HG02623 (cell line): ENCODE results near the gene SLC8A1.

Source experiments
- ATAC-seq: cut with Tn5 transposase; IDR thresholded peaks from one replicate; pipeline ENCODE4 v1.9.1; 2021; ENCODE audit warnings: moderate library complexity; ENCODE audit not compliant: unreplicated experiment

SLC8A1 gene

GRCh38 chr2:40451918-40452605, at the start of gene SLC8A1:
Gene SLC8A1 (minus strand): TSS chr2:40452090.
- ATAC-seq = no peak

- no peak for ATAC-seq
These were observed 47.5 kb upstream of the SLC8A1 start for GRCh38 chr2:40499437-40499836.

GRCh38 chr2:40497251-40497859, 45.5 kb upstream of the SLC8A1 start:
- ATAC-seq = no peak

GRCh38 chr2:40489678-40489960, 37.7 kb upstream of the SLC8A1 start:
- ATAC-seq = no peak

- ATAC-seq = no peak
These were observed 37.2 kb upstream of the SLC8A1 start for GRCh38 chr2:40488927-40489677.

- ATAC-seq = no peak
These were observed 36.3 kb upstream of the SLC8A1 start for GRCh38 chr2:40488101-40488601.

GRCh38 chr2:40487602-40488001, 35.7 kb upstream of the SLC8A1 start:
- no peak for ATAC-seq

GRCh38 chr2:40485854-40486253, 34.0 kb upstream of the SLC8A1 start:
- no peak for ATAC-seq

- no peak for ATAC-seq
These were observed 33.4 kb upstream of the SLC8A1 start for GRCh38 chr2:40485318-40485717.

- no peak for ATAC-seq
These were observed 31.8 kb upstream of the SLC8A1 start for GRCh38 chr2:40483549-40484243.

- ATAC-seq = no peak
These were observed 28.7 kb upstream of the SLC8A1 start for GRCh38 chr2:40480596-40480995.

- ATAC-seq = no peak
These were observed 28.2 kb upstream of the SLC8A1 start for GRCh38 chr2:40480073-40480472.

GRCh38 chr2:40477361-40477760, 25.5 kb upstream of the SLC8A1 start:
- no peak for ATAC-seq

GRCh38 chr2:40476436-40476835, 24.5 kb upstream of the SLC8A1 start:
- ATAC-seq = no peak

- ATAC-seq = no peak
These were observed 22.4 kb upstream of the SLC8A1 start for GRCh38 chr2:40474306-40474705.

GRCh38 chr2:40471866-40472265, 20.0 kb upstream of the SLC8A1 start:
- no peak for ATAC-seq

- no peak for ATAC-seq
These were observed 19.2 kb upstream of the SLC8A1 start for GRCh38 chr2:40470822-40471813.

GRCh38 chr2:40466935-40467572, 15.2 kb upstream of the SLC8A1 start:
- ATAC-seq = no peak

- no peak for ATAC-seq
These were observed 14.5 kb upstream of the SLC8A1 start for GRCh38 chr2:40466332-40466906.
